Mesothelial cell of epicardium (in vitro differentiated cells): ENCODE measurements around the gene SEC61B. TPM values are rescaled to one million over a fixed set of nuclear protein-coding genes. Genes with fewer than 3 reads are reported as not detected.
"Not testable (repeated sequence)": the region's sequence is repeated elsewhere in the genome, so short reads cannot be mapped to it uniquely, and the experiment has no call there.

ENCODE experiments used
- DNase-seq, 2 experiments: peaks; one replicate each; pipeline ENCODE4 v3.0.0; 2021; ENCODE audit warnings: low spot score in 2 of 2; ENCODE audit not compliant: unreplicated experiment in 2 of 2
- H3K27ac Mint-ChIP-seq: 2 replicates; pipeline ENCODE4 v1.8.0; 2021; ENCODE audit warnings: mixed read lengths
- H3K27me3 Mint-ChIP-seq: 2 replicates; pipeline ENCODE4 v1.8.0; 2021; ENCODE audit warnings: low read depth, mixed read lengths
- H3K36me3 Mint-ChIP-seq: 2 replicates; pipeline ENCODE4 v1.8.0; 2021; ENCODE audit warnings: mixed read lengths
- H3K4me1 Mint-ChIP-seq: 2 replicates; pipeline ENCODE4 v1.8.0; 2021; ENCODE audit warnings: mixed read lengths
- H3K4me3 Mint-ChIP-seq: 2 replicates; pipeline ENCODE4 v1.8.0; 2021; ENCODE audit warnings: mild to moderate bottlenecking, moderate library complexity, mixed read lengths
- H3K9me3 Mint-ChIP-seq: 2 replicates; pipeline ENCODE4 v1.8.0; 2021; ENCODE audit warnings: mixed read lengths
- CTCF ChIP-seq: fragments of 200-600 bp; sonication (generic); IDR thresholded peaks from one replicate; pipeline ENCODE4 v1.5.0; 2021; ENCODE audit warnings: antibody characterized with exemption; ENCODE audit not compliant: unreplicated experiment
- total RNA-seq: library from RNA; stranded (reverse); gene quantifications from 3 replicates; pipeline ENCODE4 v1.2.1, GENCODE V29; 2021

The SEC61B gene
- total RNA-seq, 1 donor from 2014 or later: 132 TPM

GRCh38 chr9:99231711-99232110 lies 9.6 kb downstream of the SEC61B start:
- no peak overlapping the region for H3K27ac Mint-ChIP-seq
- no peaks in the 10 kb centered on the region for H3K4me1 Mint-ChIP-seq
- DNase-seq: no peak
- TF ChIP-seq CTCF: no peak
- no peaks in the 10 kb centered on the region for H3K9me3 Mint-ChIP-seq
- H3K27me3 Mint-ChIP-seq: no peaks in the 10 kb centered on the region
- H3K36me3 Mint-ChIP-seq: peaks cover 26% of the 10 kb centered on the region
- H3K4me3 Mint-ChIP-seq: no peak overlapping the region

- no peak for TF ChIP-seq CTCF
- Mint-ChIP-seq H3K4me1 (no peaks in the 10 kb centered on the region), H3K36me3 (peaks cover 29% of the 10 kb centered on the region), H3K4me3 (no peak overlapping the region), H3K9me3 (peaks cover 8% of the 10 kb centered on the region), H3K27me3 (no peaks in the 10 kb centered on the region), H3K27ac (no peak overlapping the region)
- DNase-seq: no peak
Measured at GRCh38 chr9:99234618-99235017, 12.5 kb downstream of the SEC61B start.

GRCh38 chr9:99235069-99235468 lies 13.0 kb downstream of the SEC61B start:
- peaks cover 8% of the 10 kb centered on the region for H3K9me3 Mint-ChIP-seq
- no peak for DNase-seq
- no peak overlapping the region for H3K27ac Mint-ChIP-seq
- no peak overlapping the region for H3K4me3 Mint-ChIP-seq
- H3K27me3 Mint-ChIP-seq: no peaks in the 10 kb centered on the region
- TF ChIP-seq CTCF: no peak
- H3K36me3 Mint-ChIP-seq: peaks cover 30% of the 10 kb centered on the region
- H3K4me1 Mint-ChIP-seq: no peaks in the 10 kb centered on the region

- H3K9me3 Mint-ChIP-seq: peaks cover 8% of the 10 kb centered on the region
- H3K27me3 Mint-ChIP-seq: no peaks in the 10 kb centered on the region
Measured at GRCh38 chr9:99235926-99236634, 14.0 kb downstream of the SEC61B start.

GRCh38 chr9:99237356-99237755 lies 15.3 kb downstream of the SEC61B start:
- Mint-ChIP-seq H3K4me3 (no peak overlapping the region), H3K36me3 (peaks cover 22% of the 10 kb centered on the region), H3K27me3 (no peaks in the 10 kb centered on the region), H3K27ac (no peak overlapping the region), H3K4me1 (no peaks in the 10 kb centered on the region), H3K9me3 (peaks cover 10% of the 10 kb centered on the region)
- TF ChIP-seq CTCF: no peak
- DNase-seq: no peak

More at GRCh38 chr9:99235926-99236634, 14.0 kb downstream of the SEC61B start:
- no peak for DNase-seq
- TF ChIP-seq CTCF: no peak
- Mint-ChIP-seq H3K27ac (no peak overlapping the region), H3K4me1 (no peaks in the 10 kb centered on the region), H3K36me3 (peaks cover 23% of the 10 kb centered on the region), H3K4me3 (no peak overlapping the region)

- DNase-seq, H3K27me3 Mint-ChIP-seq, H3K4me3 Mint-ChIP-seq, H3K27ac Mint-ChIP-seq, H3K4me1 Mint-ChIP-seq: not testable (repeated sequence)
- H3K9me3 Mint-ChIP-seq: peaks cover 14% of the 10 kb centered on the region
- peaks cover 26% of the 10 kb centered on the region for H3K36me3 Mint-ChIP-seq
Measured at GRCh38 chr9:99237849-99238248, 15.8 kb downstream of the SEC61B start.
